ENCODE results near the gene TEX38. TPM values are rescaled to one million over a fixed set of nuclear protein-coding genes. Genes with fewer than 3 reads are reported as not detected.
"Not testable (repeated sequence)": the region's sequence is repeated elsewhere in the genome, so short reads cannot be mapped to it uniquely, and the experiment has no call there.

The TEX38 gene
- total RNA-seq, 4 donors from 2014 or later: not detected

- Histone ChIP-seq H3K36me3 (no peaks in the 10 kb centered on the region), H3K4me1 (peaks cover 0 to 14% of the 10 kb centered on the region in 2 donors), H3K27me3 (no peaks in the 10 kb centered on the region), H3K9me3 (no peaks in the 10 kb centered on the region), H3K4me3 (peak within 1 kb of the TSS; percentile 68 to 81), H3K27ac (peak within 1 kb of the TSS; percentile 85 to 87)
- TF ChIP-seq CTCF (IDR thresholded peaks at IDR 0.05) (peak in 2 of 4 experiments; percentile 23 to 38), POLR2A (IDR thresholded peaks at IDR 0.05) (peak; percentile 36 to 84)
- DNase-seq: peak; percentile 92 to 97
- intact Hi-C loops (cut with DNase I; ENCODE audit: low total_unique reads): no loop called here
These were observed 47.3 kb downstream of the TEX38 start, which contains the start of gene EFCAB14 for GRCh38 chr1:46718727-46719622. Gene EFCAB14, minus strand, starts transcription at chr1:46719114. Its CDS starts 1,027 bp downstream, at chr1:46718087.

GRCh38 chr1:46719689-46720088, 48.0 kb downstream of the TEX38 start:
- Histone ChIP-seq H3K27me3 (no peaks in the 10 kb centered on the region), H3K9me3 (no peaks in the 10 kb centered on the region), H3K27ac (peak overlapping the region; percentile 85 to 87), H3K4me1 (peaks cover 0 to 14% of the 10 kb centered on the region in 2 donors), H3K36me3 (no peaks in the 10 kb centered on the region), H3K4me3 (peak overlapping the region; percentile 68 to 81)
- no peak for TF ChIP-seq POLR2A (IDR thresholded peaks at IDR 0.05)
- TF ChIP-seq CTCF (IDR thresholded peaks at IDR 0.05): no peak
- DNase-seq: no peak
- intact Hi-C loops (cut with DNase I; ENCODE audit: low total_unique reads): no loop called here

- H3K9me3 ChIP-seq; DNase-seq; H3K27ac ChIP-seq; H3K36me3 ChIP-seq; H3K27me3 ChIP-seq; H3K4me3 ChIP-seq; intact Hi-C loops (cut with DNase I; ENCODE audit: low total_unique reads): not testable (repeated sequence)
- peaks cover 0 to 17% of the 10 kb centered on the region in 2 donors for H3K4me1 ChIP-seq
These were observed 48.7 kb downstream of the TEX38 start for GRCh38 chr1:46720319-46720718.

GRCh38 chr1:46721204-46721603, 49.5 kb downstream of the TEX38 start:
- Histone ChIP-seq H3K9me3 (no peaks in the 10 kb centered on the region), H3K4me1 (peaks cover 0 to 17% of the 10 kb centered on the region in 2 donors), H3K27me3 (no peaks in the 10 kb centered on the region), H3K36me3 (no peaks in the 10 kb centered on the region), H3K27ac (no peak overlapping the region), H3K4me3 (no peak overlapping the region)
- DNase-seq: no peak
- no peak for TF ChIP-seq POLR2A (IDR thresholded peaks at IDR 0.05)
- TF ChIP-seq CTCF (IDR thresholded peaks at IDR 0.05): no peak
- intact Hi-C loops (cut with DNase I; ENCODE audit: low total_unique reads): no loop called here

GRCh38 chr1:46721686-46722205, 50.1 kb downstream of the TEX38 start:
- no peaks in the 10 kb centered on the region for H3K36me3 ChIP-seq
- no peak for DNase-seq
- H3K9me3 ChIP-seq: no peaks in the 10 kb centered on the region
- no peaks in the 10 kb centered on the region for H3K27me3 ChIP-seq
- no peak overlapping the region for H3K27ac ChIP-seq
- H3K4me1 ChIP-seq: peaks cover 0 to 17% of the 10 kb centered on the region in 2 donors
- intact Hi-C loops (cut with DNase I; ENCODE audit: low total_unique reads): no loop called here
- TF ChIP-seq POLR2A (IDR thresholded peaks at IDR 0.05) (no peak), CTCF (IDR thresholded peaks at IDR 0.05) (no peak)
- no peak overlapping the region for H3K4me3 ChIP-seq

Other genes starting within 250 kb of the TEX38 start
- gene DMBX1, start 182.0 kb upstream of the TEX38 start, total RNA-seq: under 1 TPM in 1 of 4 donors, not detected in 3; 0.07 TPM
- not detected for gene KNCN, start 120.2 kb upstream of the TEX38 start, total RNA-seq
- gene MKNK1, start 67.6 kb upstream of the TEX38 start, total RNA-seq: 10 to 100 TPM in 3 of 4 donors, 1 to 10 TPM in 1; 4.9 to 53.0 (median 24.3) TPM
- gene MOB3C, start 55.0 kb upstream of the TEX38 start, total RNA-seq: 10 to 100 TPM in 3 of 4 donors, 1 to 10 TPM in 1; 6.9 to 22.5 (median 16.6) TPM
- gene ATPAF1, start 3.5 kb upstream of the TEX38 start, total RNA-seq: 10 to 100 TPM in 3 of 4 donors, 1 to 10 TPM in 1; 8.2 to 59.7 (median 40.8) TPM
- gene EFCAB14, start 47.3 kb downstream of the TEX38 start, total RNA-seq: 100 to 1,000 TPM in 2 of 4 donors, 10 to 100 TPM in 2; 63.5 to 188 (median 96.0) TPM
- gene CYP4B1, start 127.2 kb downstream of the TEX38 start, total RNA-seq: 10 to 100 TPM in 2 of 4 donors, 1 to 10 TPM in 2; 4.9 to 37.6 (median 10.1) TPM